HG03457 (cell line): ENCODE measurements around the gene NRCAM.
A peak's percentile ranks its signal among the peaks of the same experiment; 100 is the strongest.
"Not testable (repeated sequence)": the region's sequence is repeated elsewhere in the genome, so short reads cannot be mapped to it uniquely, and the experiment has no call there.

Experiments
- ATAC-seq: cut with Tn5 transposase; IDR thresholded peaks from one replicate; pipeline ENCODE4 v1.9.1; 2021; ENCODE audit warnings: moderate number of reproducible peaks; ENCODE audit not compliant: unreplicated experiment

The NRCAM gene

GRCh38 chr7:108404509-108405420, 51.5 kb downstream of the NRCAM start:
- no peak for ATAC-seq

GRCh38 chr7:108403597-108404217, 52.5 kb downstream of the NRCAM start:
- no peak for ATAC-seq

- ATAC-seq, result no peak
Measured at GRCh38 chr7:108402865-108403264, 53.4 kb downstream of the NRCAM start.

- no peak for ATAC-seq
Measured at GRCh38 chr7:108396080-108396479, 60.2 kb downstream of the NRCAM start.

GRCh38 chr7:108395426-108395825, 60.8 kb downstream of the NRCAM start:
- no peak for ATAC-seq

GRCh38 chr7:108393097-108393496, 63.1 kb downstream of the NRCAM start:
- ATAC-seq, result not testable (repeated sequence)

- not testable (repeated sequence) for ATAC-seq
Measured at GRCh38 chr7:108387686-108388085, 68.5 kb downstream of the NRCAM start.

GRCh38 chr7:108385834-108386422, 70.3 kb downstream of the NRCAM start:
- no peak for ATAC-seq

GRCh38 chr7:108384716-108385483, 71.3 kb downstream of the NRCAM start:
- peak; percentile 65 for ATAC-seq

- no peak for ATAC-seq
Measured at GRCh38 chr7:108382932-108383331, 73.3 kb downstream of the NRCAM start.

GRCh38 chr7:108380517-108380916, 75.7 kb downstream of the NRCAM start:
- no peak for ATAC-seq

- no peak for ATAC-seq
Measured at GRCh38 chr7:108376206-108376605, 80.0 kb downstream of the NRCAM start.

- ATAC-seq, result no peak
Measured at GRCh38 chr7:108375668-108376067, 80.6 kb downstream of the NRCAM start.

GRCh38 chr7:108374899-108375298, 81.3 kb downstream of the NRCAM start:
- no peak for ATAC-seq

- ATAC-seq, result no peak
Measured at GRCh38 chr7:108372618-108373017, 83.6 kb downstream of the NRCAM start.

- ATAC-seq, result no peak
Measured at GRCh38 chr7:108370616-108371015, 85.6 kb downstream of the NRCAM start.

- no peak for ATAC-seq
Measured at GRCh38 chr7:108368466-108368865, 87.8 kb downstream of the NRCAM start.

GRCh38 chr7:108367946-108368345, 88.3 kb downstream of the NRCAM start:
- no peak for ATAC-seq

- no peak for ATAC-seq
Measured at GRCh38 chr7:108367314-108367713, 88.9 kb downstream of the NRCAM start.

GRCh38 chr7:108363659-108364058, 92.6 kb downstream of the NRCAM start:
- ATAC-seq, result no peak
